Keratinocyte (primary cell): ENCODE results near the gene LANCL2. TPM values are rescaled to one million over a fixed set of nuclear protein-coding genes. Genes with fewer than 3 reads are reported as not detected.

Experiments used
- DNase-seq: peaks from one replicate; pipeline ENCODE4 v3.0.0-alpha.2; 2011; ENCODE audit warnings: low read depth, missing footprints, low spot score
- FAIRE-seq: peaks from 2 replicates; lab custom pipeline; 2011; peaks lifted over from hg19 to GRCh38; lab: Jason Lieb, UNC
- H2AFZ ChIP-seq: 2 replicates; pipeline ENCODE4 v1.6.0; 2012; ENCODE audit warnings: low read length, control low read depth, inconsistent platforms; ENCODE audit not compliant: control insufficient read depth
- H3K27ac ChIP-seq: 2 replicates; pipeline ENCODE4 v1.5.1; 2011; ENCODE audit warnings: low read length; ENCODE audit not compliant: control insufficient read depth, insufficient read depth
- H3K27me3 ChIP-seq: 3 replicates; pipeline ENCODE4 v1.6.0; 2011; ENCODE audit warnings: low read length; ENCODE audit not compliant: control insufficient read depth, insufficient read depth; ENCODE audit errors: extremely low read depth
- H3K36me3 ChIP-seq, 2 experiments: 2 replicates in 1 of 2; 3 replicates in 1 of 2; pipeline ENCODE4 v1.5.1; 2011; ENCODE audit warnings: low read length in 2 of 2, mild to moderate bottlenecking in 1 of 2; ENCODE audit not compliant: control insufficient read depth in 2 of 2, insufficient read depth in 2 of 2; ENCODE audit errors: extremely low read depth in 1 of 2
- H3K4me1 ChIP-seq: 3 replicates; pipeline ENCODE4 v1.5.1; 2011; ENCODE audit warnings: low read length; ENCODE audit not compliant: control insufficient read depth, insufficient read depth; ENCODE audit errors: extremely low read depth
- H3K4me2 ChIP-seq: 3 replicates; pipeline ENCODE4 v1.6.0; 2011; ENCODE audit warnings: low read depth, low read length; ENCODE audit not compliant: control insufficient read depth, insufficient read depth; ENCODE audit errors: extremely low read depth
- H3K4me3 ChIP-seq, 3 experiments: fragments of 200-600 bp in 1 of 3; sonication (generic) in 1 of 3; 2 replicates in 2 of 3; 3 replicates in 1 of 3; pipeline ENCODE4 v1.5.1; 2011 to 2016; ENCODE audit warnings: low read length in 3 of 3, mild to moderate bottlenecking in 3 of 3, control low read depth in 2 of 3, inconsistent platforms in 1 of 3, low read depth in 1 of 3, mixed read lengths in 1 of 3, mixed run types in 1 of 3, moderate library complexity in 1 of 3; ENCODE audit not compliant: control insufficient read depth in 2 of 3, insufficient read depth in 2 of 3; ENCODE audit errors: extremely low read depth in 1 of 3
- H3K79me2 ChIP-seq: 2 replicates; pipeline ENCODE4 v1.6.0; 2012; ENCODE audit warnings: low read length; ENCODE audit not compliant: control insufficient read depth, insufficient read depth
- H3K9ac ChIP-seq: 3 replicates; pipeline ENCODE4 v1.6.0; 2011; ENCODE audit warnings: low read length; ENCODE audit not compliant: control insufficient read depth, insufficient read depth; ENCODE audit errors: extremely low read depth
- H3K9me1 ChIP-seq: 3 replicates; pipeline ENCODE4 v1.6.0; 2011; ENCODE audit warnings: low read length; ENCODE audit not compliant: control insufficient read depth, insufficient read depth; ENCODE audit errors: extremely low read depth
- H3K9me3 ChIP-seq: 2 replicates; pipeline ENCODE4 v1.5.1; 2012; ENCODE audit warnings: low read depth, low read length; ENCODE audit not compliant: control insufficient read depth
- H4K20me1 ChIP-seq: 3 replicates; pipeline ENCODE4 v1.6.0; 2011; ENCODE audit warnings: low read length; ENCODE audit not compliant: control insufficient read depth, insufficient read depth; ENCODE audit errors: extremely low read depth
- EZH2 ChIP-seq: IDR thresholded peaks from one replicate; pipeline ENCODE4 v1.6.1; 2012; ENCODE audit warnings: inconsistent platforms, mild to moderate bottlenecking, low read length, moderate library complexity
- dilution Hi-C: fragments of 300-500 bp; cut with MboI; formaldehyde crosslinking; loops from one replicate; pipeline ENCODE4 v1.7.0; 2020; ENCODE audit warnings: low sequenced_read_pairs; ENCODE audit not compliant: extremely low pct_ligation_motif_present
- polyA plus RNA-seq, 5 experiments: library from polyadenylated mRNA; depleted of rRNA in 3 of 5; stranded (reverse) in 3 of 5; stranded (forward) in 1 of 5; unstranded in 1 of 5; fragments of >200 nt; gene quantifications; 1 replicate in 1 of 5; 2 replicates in 3 of 5; 3 replicates in 1 of 5; pipeline versions ENCODE4 v1.2.1 to v1.2.3, GENCODE V29; 2011 to 2012; ENCODE audit warnings: missing spikeins in 2 of 5, low read depth in 1 of 5, low replicate concordance in 1 of 5
- TF ChIP-seq, protein P1 (sequence below), 3 experiments: IDR thresholded peaks in 1 of 3; conservative IDR thresholded peaks in 1 of 3; optimal IDR thresholded peaks in 1 of 3; 2 replicates in 2 of 3; 3 replicates in 1 of 3; pipeline versions ENCODE3 to v1.5.1; 2011; ENCODE audit warnings: low read length in 3 of 3, mild to moderate bottlenecking in 3 of 3, moderate library complexity in 2 of 3, control low read depth in 1 of 3, inconsistent platforms in 1 of 3; ENCODE audit not compliant: insufficient read depth in 2 of 3; ENCODE audit errors: extremely low read depth in 1 of 3

LANCL2 gene
- polyA plus RNA-seq, 1 donor (not counting 4 experiments of a cell fraction or from before 2014, with no cell fraction given): 14.5 TPM

DNA sequence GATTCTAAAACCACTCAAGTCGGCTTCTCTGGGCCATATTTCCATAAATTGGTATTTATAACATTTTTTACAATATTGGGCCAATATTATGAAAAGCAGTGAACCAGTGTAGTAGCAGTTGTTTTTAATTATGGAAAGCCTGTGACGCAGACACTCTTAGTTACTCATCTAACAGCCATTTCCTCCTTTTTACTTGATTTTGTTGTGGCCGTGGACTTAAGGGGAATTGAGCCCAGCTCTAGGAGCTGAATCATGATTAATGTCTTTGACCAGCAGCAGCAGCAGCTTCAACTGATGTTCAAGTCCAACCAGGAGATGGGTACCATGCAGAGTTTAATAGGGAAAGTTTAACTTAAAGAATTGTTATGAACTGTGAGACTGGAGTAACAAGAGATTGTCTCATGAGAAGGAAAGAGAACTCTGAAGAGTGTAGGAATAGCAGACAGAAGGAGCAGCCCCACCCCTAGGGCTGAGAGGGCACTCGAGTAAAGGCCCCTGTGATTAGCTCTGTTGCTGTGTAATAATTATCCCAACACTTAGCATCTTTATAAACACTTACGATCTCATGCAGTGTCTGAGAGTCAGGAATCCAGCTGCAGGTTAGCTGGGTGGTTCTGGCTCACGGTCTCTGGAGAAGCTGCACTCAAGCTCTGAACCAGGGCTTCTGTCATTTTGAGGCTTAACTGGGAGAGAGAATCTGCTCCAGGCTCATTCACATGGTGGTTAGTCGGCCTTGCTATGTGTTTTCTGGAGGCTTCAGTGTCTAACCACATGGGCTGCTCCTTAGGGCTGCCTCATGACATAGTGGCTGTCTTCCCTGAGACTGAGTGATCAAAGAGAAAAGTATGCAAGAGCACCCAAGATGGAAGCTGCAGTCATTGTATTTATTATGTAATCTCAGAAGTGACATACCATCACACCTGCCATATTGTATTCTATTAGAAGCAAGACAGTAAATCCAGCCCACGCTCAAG is 4.6 kb downstream of the LANCL2 start:
- H2AFZ ChIP-seq: no peak overlapping the region
- no peak overlapping the region for H3K27ac ChIP-seq
- H3K9me3 ChIP-seq: no peaks in the 10 kb centered on the region
- H3K79me2 ChIP-seq: peaks cover 17% of the 10 kb centered on the region
- H3K9me1 ChIP-seq: no peaks in the 10 kb centered on the region
- no peak for FAIRE-seq
- H3K4me3 ChIP-seq: no peak overlapping the region
- H4K20me1 ChIP-seq: no peaks in the 10 kb centered on the region
- no peaks in the 10 kb centered on the region for H3K36me3 ChIP-seq
- no peak for DNase-seq
- no peak for TF ChIP-seq EZH2
- TF ChIP-seq, protein P1, sequence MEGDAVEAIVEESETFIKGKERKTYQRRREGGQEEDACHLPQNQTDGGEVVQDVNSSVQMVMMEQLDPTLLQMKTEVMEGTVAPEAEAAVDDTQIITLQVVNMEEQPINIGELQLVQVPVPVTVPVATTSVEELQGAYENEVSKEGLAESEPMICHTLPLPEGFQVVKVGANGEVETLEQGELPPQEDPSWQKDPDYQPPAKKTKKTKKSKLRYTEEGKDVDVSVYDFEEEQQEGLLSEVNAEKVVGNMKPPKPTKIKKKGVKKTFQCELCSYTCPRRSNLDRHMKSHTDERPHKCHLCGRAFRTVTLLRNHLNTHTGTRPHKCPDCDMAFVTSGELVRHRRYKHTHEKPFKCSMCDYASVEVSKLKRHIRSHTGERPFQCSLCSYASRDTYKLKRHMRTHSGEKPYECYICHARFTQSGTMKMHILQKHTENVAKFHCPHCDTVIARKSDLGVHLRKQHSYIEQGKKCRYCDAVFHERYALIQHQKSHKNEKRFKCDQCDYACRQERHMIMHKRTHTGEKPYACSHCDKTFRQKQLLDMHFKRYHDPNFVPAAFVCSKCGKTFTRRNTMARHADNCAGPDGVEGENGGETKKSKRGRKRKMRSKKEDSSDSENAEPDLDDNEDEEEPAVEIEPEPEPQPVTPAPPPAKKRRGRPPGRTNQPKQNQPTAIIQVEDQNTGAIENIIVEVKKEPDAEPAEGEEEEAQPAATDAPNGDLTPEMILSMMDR (optimal IDR thresholded peaks at IDR 0.05 in 1 of 3, IDR thresholded peaks at IDR 0.05 in 1 of 3, conservative IDR thresholded peaks at IDR 0.05 in 1 of 3; ENCODE audit: extremely low read depth in 1 of 3, insufficient read depth in 2 of 3, low read length in 3 of 3): no peak
- no peak overlapping the region for H3K9ac ChIP-seq
- H3K27me3 ChIP-seq: no peaks in the 10 kb centered on the region
- dilution Hi-C loops: no loop called here
- H3K4me2 ChIP-seq: no peak overlapping the region
- peaks cover 9% of the 10 kb centered on the region for H3K4me1 ChIP-seq

DNA sequence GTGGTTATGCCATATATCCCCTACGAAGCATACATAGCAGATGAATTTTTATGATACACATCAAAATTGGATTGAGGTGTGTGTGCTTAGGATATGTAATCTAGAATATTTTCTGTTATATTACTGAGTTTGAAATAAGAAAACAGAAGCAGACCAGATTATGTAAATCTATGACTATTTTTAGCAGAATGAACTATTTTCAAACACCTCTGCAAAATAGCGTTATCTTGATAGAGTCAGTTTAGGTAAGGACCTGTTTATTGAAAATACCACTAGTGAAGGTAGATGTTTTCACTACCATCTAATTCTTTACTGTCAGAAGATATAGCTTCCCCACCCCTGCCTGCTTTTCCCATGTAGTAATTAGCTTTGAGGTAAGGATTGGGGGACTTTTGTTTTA is 9.1 kb downstream of the LANCL2 start:
- H3K9me3 ChIP-seq: no peaks in the 10 kb centered on the region
- H4K20me1 ChIP-seq: no peaks in the 10 kb centered on the region
- DNase-seq (no peak), FAIRE-seq (no peak)
- H3K79me2 ChIP-seq: no peaks in the 10 kb centered on the region
- dilution Hi-C loops: no loop called here
- no peaks in the 10 kb centered on the region for H3K36me3 ChIP-seq
- H3K9me1 ChIP-seq: no peaks in the 10 kb centered on the region
- H2AFZ ChIP-seq: no peak overlapping the region
- H3K9ac ChIP-seq: no peak overlapping the region
- H3K27ac ChIP-seq: no peak overlapping the region
- no peaks in the 10 kb centered on the region for H3K27me3 ChIP-seq
- no peak overlapping the region for H3K4me3 ChIP-seq
- TF ChIP-seq, protein P1 (optimal IDR thresholded peaks at IDR 0.05 in 1 of 3, IDR thresholded peaks at IDR 0.05 in 1 of 3, conservative IDR thresholded peaks at IDR 0.05 in 1 of 3; ENCODE audit: extremely low read depth in 1 of 3, insufficient read depth in 2 of 3, low read length in 3 of 3): no peak
- no peak for TF ChIP-seq EZH2
- no peaks in the 10 kb centered on the region for H3K4me1 ChIP-seq
- no peak overlapping the region for H3K4me2 ChIP-seq
